GM21515 (cell line): ENCODE data around the gene ARHGDIA.

Experiments
- ATAC-seq: cut with Tn5 transposase; IDR thresholded peaks from one replicate; pipeline ENCODE4 v1.9.1; 2021; ENCODE audit not compliant: unreplicated experiment

The ARHGDIA gene

DNA sequence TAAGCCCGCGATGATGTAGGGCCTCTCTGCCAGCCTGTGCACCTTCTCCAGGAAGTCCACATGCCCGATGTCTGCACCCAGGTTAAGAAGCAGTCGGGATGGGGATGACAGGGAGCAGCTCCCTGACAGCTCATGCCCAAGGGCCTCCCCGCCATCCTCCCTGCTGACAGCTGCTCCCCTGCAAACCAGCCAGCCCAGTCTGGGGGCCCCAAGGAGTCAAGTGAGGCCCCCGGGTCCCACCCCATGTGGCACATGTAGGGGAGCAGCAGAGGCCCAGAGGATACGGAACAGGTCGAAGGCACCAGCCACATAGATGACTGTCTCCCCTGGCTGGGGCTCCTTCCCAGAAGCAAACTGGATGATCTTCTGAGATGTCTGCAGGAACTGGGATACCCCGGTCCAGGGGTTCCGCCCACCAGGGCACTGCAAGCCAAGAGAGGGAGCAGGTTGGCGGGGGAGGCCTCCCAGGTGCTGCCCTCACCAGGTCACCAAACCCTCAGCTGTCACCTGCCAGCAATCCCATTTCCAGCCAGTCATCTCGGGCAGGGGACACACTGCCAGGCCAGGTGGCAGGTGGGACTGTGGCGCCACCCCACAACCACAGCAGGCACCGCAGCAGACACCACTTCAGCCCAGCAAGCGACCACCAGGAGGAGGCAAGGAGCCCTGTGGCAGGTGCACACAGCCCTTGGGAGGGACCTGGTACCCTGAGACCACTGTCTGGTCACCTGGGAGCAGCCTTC lies 35.5 kb upstream of the ARHGDIA start:
- no peak for ATAC-seq

DNA sequence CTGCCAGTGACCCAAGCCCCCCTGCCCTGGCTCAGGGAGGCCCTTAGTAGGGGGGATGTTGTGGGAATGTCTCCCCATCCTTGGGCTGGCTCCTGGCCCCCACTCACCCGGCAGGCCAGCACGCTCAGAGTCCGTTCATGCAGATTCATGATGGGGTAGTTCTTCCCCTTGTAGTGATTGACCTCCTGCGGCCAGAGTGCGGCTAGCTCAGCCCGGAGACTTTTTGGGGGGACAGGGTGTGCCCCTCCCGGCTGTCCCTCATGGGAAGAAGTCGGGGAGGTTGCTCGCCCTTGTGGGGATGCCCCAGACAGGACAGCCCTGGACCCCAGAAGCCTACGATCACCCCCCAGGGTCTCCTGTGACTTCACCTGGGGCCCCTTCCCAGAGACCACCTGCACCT lies 34.9 kb upstream of the ARHGDIA start:
- ATAC-seq: no peak

DNA sequence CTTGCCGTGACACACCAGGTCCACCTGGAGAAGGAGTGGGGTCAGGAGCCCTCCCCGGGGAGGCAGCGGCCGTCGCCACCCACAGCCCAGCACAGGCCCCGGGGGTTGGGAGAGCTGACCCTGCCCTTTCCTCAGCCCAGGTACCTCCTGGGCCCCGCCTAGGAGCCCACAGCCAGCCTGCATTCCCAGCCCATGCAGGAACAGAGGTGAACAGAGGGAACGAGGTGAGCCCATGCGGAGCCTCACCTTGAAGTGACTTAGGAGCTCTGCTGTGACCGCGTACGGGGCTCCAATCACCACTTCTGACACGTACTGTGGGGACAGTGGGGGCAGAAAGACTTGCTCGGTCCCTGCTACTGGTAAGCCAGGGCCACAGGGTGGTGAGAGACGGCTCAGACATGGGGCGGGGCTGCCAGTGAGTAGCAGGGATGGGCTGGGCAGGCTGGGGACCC lies 34.3 kb upstream of the ARHGDIA start:
- no peak for ATAC-seq

DNA sequence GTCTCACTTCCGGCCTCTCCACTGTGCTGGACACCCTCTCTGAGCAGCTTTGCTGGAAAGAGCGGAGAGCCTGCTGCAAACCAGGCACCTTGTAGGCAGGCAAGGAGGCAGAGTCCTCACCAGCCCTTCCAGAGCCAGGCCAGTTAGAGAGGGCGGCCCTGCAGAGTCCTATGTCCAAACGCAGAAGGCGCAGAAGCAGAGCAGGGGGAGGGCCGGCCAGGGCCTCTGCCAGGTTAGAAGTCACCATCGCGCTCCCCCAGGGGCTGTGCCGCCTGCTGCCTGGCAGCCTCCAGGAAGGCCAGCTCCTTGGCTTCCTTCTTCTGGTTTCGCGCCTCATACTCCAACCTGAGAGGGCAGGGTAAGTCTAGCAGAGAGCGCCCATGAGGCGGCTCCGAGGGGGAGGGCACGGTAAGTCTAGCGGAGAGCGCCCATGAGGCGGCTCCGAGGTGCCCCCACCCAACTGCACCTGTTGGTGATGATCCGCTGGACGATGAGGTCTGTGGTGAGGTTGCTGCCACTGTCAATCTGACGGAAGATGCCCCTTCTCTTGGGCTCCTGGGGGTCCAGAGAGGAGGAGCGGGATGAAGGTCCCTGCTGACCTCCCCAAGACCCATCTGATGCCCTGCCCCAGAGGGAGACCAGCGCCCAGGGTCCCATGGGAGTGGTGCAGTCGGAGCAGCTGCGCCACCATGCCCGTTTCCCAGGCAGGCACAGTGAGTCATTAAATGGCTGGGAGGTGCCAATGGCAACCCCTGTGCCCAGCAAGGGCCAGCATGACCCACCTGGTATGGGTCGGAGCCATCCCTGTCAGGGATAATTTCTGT lies 33.7 kb upstream of the ARHGDIA start:
- ATAC-seq: no peak

DNA sequence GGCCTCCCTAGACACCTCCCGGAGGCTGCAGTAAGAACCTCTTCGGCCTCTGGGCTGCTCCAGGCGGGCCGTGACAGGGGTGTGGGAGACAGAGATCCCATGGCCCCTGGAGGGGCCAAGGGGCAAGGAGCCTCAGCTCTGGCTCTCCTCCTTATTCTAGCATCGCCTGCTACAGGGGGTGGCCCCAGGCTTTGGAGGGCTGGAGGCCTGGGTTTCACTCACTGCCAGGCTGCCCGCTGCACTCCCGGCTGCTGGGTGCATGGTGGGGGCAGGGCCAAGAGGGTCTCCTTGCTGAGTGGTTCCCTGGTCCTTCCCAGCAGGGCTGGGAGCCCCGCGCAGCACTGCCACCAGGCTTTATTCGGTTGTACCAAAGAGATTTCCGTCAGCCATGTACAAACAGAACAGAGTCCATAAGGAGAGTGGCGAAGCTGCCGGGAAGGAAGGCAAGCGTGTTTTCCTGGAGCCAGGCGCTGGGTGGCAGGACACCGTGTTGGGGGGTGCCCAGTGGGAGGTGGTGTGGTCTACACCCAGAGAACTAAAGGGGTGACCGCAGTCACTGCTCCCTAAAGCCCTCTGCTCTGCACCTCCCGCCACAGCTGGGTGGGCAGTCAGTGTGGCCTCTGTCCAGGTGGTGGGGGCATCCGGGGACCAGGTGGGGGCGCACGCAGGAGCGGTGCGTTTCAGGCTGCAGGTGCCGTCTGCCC lies 32.9 kb upstream of the ARHGDIA start:
- no peak for ATAC-seq

DNA sequence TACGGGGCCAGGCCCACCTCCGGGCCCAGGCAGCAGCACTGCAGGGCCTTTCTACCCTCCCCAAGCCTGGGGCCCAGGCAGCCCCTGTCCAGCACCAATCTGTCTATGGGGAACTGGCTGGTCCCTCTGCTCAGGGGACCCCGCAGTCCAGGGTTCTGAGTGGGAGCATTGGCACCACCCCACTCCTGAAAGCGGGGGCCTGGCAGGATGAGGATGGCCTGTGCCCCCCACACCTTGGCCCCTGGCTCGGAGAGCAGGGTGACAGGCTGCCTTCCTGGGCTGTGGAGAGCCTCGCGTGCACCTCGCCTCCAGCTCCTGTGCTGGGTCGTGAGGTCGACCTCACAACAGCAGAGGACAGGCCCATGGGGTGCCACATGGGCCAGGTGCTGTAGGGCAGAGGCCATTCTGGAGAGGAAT lies 32.3 kb upstream of the ARHGDIA start:
- ATAC-seq: no peak

DNA sequence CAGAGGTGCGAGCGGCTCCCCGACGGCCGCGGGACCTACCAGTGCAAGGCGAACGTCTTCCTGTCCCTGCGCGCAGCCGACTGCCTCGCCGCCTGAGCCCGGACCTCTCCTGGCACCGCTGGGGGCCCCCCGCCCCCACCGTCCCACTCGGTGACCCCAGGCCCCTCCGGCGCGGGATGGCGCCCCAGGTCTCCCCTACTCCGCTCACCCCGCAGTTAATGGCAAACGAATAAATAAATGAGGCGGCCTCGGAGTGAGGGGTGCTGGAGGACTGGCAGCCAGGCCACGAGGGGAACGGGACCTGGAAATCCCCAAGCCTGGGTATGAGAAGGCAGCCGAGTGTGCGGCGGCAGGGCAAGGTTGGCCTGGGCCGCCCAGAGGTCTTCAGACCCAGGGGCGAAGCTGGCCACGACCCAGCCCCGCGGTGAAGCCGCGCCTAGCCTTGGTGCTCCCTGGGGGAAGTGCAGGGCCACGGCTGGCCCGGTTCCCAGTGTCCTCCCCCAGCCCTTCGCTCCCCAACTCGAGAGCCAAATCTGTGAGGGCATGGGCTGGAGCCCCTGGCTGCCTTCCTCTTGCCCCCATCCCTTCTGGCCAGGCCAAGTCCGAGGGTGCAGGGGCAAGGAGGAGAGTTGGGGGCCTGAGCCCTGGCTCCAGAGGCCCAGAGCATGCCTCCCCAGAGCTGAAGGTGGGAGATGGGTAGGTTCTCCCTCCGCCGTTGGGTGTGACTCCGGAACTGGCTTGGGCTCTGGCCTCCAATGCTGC lies 31.7 kb upstream of the ARHGDIA start:
- no peak for ATAC-seq

DNA sequence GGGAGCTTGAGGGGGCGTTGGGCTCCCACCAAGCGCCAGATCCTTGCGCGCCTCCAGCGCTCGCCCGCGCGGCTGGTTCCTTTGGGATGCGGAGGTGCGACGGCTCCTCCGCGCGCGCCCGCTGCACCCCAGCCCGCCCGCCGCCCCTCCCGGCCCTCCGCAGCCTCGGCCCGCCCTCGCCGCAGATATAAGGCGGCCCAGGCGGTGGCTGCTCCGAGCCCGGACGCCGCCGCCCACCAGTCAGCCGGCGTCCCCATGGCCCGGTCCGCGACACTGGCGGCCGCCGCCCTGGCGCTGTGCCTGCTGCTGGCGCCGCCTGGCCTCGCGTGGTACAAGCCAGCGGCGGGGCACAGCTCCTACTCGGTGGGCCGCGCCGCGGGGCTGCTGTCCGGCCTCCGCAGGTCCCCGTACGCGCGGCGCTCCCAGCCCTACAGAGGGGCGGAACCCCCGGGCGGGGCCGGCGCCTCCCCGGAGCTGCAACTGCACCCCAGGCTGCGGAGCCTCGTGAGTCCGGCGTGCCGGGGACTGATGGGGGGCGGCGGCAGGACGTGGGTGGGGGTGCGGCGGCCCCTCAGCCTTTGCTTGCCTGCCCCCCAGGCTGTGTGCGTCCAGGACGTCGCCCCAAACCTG lies 31.0 kb upstream of the ARHGDIA start, which contains the start of gene NPB:
TSS of gene NPB (plus strand) at position 216 of the 630 bp plus-strand sequence. CDS start at position 256, 40 bp downstream.
- no peak for ATAC-seq

DNA sequence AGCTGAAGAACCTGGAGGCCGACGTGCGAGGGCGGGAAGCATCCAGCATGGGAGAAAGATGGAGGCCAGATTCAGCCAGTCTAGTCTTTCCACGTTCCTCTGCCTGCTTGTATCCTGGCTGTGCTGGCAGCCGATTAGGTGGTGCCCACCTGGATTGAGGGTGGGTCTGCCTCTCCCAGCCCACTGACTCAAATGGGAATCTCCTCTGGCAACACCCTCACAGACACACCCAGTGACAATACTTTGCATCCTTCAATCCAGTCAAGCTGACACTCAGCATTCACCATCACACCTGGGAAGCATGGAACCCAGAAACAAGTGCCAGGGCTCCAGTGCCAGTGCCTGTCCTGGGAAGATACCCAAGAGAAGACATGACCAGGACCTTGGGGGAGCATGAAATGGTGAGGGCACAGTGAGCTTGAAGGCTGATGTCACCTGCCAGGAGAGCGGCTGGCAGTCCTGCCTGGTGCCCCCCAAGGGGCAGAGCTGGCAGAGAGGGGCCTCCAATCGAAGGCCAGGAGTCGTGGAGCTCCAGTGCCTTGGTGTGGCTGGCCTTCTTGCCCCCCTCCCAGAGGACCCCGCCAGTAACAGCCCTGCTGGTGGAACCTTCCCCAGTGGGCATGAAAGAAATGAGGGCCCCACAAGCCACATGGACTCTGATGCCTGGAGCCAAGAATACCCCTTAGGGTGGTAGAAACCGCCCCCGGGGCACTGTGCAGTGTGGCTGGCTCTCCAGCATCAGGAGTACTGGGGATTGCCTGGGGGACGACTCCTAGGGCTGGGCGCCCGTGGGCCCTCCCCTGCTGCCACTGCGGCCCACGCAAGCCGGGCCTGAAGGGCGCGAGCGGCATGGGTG lies 30.3 kb upstream of the ARHGDIA start:
- no peak for ATAC-seq

DNA sequence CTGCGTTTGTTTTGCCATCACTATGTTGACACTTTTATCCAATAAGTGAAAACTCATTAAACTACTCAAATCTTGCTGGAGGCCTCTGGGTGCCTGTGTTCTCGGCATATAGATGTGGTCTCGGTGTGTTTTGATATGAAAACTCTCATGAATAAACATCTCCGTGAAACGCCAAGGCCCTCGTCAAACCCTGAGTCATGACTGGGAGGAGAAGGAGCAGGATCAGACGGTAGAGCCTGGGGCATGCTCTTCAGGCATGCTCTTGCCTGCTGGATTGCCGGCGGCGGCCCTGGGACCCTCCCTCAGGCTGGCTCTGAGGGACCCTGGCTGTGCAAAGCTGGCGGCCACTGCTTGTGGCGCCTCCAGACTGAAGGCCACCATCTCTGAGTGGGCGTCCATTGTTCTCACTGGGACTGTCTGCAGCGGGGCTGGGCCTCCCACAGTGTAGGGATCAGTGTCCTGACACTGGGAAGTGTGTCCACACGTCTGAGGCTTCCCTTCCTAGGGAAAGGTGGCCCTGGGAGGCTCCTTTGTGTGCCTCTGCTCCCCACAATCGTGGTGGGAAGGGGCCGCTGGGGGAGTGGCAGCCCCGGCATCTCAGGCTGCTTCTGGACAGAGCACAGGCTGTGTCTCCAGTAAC lies 29.2 kb upstream of the ARHGDIA start:
- no peak for ATAC-seq

DNA sequence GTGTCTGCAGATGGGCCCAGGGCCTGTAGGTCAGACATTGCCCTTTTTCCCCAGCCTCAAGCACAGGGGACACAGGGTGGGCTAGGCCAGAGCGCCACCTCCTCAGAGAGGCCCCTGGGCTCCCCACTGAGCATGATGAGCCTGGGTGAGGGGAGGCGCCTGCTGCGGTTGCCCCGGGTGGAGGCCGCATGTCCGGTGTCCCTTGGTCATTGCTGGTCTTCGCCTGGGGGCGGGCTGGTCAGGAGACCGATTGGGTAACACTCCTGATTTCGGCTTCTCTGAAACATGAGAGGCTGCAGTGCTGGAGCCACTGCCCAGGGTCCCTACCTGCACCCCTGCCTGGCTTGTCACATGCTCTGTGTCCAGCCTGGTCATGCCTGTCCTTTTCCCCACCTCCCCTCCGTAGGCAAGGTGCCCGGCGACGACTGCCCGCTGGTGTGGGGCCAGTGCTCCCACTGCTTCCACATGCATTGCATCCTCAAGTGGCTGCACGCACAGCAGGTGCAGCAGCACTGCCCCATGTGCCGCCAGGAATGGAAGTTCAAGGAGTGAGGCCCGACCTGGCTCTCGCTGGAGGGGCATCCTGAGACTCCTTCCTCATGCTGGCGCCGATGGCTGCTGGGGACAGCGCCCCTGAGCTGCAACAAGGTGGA lies 28.5 kb upstream of the ARHGDIA start:
- ATAC-seq: no peak

DNA sequence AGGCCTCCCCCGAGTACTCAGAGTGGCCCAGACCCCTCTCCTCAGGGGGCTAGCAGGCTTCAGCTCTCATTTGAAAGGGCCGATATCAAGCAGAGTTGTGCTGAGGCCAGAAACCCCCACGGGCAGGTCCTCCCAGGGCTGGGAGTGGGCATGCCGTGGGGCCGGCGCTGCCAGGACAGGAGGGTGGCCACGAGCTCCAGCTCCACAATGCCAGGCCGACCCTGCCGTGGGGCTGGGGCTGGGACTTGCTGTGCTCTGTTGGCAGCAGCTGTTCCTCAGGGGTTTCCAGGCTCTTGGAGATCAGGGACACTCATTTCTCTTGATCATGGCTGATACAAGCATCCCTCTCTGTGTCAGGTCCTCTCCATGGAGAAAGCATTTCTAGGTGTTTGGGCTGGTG lies 27.7 kb upstream of the ARHGDIA start:
- no peak for ATAC-seq

DNA sequence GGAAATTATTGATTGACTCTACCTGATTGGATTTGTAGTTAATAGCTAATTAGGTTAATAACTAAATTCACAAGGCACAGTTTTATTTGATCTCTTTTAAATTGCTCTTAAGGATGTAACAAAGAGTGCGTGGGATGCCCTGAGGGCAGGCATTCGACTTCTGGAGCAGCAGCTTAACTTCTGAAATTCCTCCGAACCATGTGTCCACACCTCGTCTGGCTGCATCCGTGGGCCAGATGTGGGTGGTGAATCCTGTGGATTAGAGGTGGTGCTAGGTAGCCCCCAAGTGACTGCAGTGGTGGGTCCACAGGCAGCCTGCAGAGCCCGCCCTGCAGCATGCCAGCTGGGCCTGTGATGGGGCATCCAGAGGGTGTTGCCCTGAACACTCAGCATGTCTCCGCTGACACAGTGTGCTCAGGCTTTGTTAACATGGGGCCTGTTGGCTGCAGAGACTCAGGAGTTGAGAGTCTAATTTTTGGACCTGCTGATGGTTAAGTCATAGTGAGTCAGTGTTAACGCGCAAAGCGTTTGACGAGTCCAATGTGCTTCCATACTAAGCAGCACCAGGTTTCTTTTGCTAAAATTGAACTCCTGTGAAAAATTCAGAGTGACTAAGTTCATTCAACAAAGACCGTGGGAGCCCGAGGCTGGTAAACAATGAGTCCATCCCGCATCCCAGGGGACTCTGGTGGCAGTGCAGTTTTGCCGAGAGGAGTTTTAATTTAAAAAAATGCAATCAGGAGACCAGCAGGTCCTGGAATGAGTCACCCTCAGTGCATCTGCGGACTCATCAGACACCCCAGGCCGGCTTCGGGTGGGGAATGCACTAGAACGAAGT lies 27.1 kb upstream of the ARHGDIA start:
- ATAC-seq: no peak

DNA sequence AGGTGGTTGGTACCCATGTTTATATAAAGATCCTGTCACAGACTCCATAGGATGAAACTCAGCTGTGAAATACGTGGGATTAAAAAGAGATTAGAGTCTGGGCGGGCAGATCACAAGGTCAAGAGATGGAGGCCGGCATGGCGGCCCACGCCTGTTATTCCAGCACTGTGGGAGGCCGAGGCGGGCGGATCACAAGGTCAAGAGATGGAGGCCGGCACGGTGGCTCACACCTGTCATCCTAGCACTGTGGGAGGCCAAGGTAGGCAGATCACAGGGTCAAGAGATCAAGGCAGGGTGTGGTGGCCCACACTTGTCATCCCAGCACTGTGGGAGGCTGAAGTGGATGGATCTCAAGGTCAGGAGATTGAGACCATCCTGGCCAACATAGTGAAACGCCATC lies 24.3 kb upstream of the ARHGDIA start:
- ATAC-seq: no peak

DNA sequence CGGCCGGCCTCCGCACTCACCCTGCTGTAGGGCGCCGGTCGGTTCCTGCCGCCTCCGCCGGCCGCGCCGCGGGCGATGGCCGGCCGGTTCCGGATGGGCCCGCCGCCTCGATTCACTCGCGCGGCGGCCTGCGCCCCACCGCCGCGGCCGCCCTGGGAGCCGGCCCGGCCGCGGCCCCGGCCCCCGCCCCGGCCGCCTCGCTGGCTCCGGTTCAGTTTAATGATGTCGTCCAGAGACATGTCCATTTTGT lies 20.1 kb upstream of the ARHGDIA start:
- peak; percentile 30 for ATAC-seq

DNA sequence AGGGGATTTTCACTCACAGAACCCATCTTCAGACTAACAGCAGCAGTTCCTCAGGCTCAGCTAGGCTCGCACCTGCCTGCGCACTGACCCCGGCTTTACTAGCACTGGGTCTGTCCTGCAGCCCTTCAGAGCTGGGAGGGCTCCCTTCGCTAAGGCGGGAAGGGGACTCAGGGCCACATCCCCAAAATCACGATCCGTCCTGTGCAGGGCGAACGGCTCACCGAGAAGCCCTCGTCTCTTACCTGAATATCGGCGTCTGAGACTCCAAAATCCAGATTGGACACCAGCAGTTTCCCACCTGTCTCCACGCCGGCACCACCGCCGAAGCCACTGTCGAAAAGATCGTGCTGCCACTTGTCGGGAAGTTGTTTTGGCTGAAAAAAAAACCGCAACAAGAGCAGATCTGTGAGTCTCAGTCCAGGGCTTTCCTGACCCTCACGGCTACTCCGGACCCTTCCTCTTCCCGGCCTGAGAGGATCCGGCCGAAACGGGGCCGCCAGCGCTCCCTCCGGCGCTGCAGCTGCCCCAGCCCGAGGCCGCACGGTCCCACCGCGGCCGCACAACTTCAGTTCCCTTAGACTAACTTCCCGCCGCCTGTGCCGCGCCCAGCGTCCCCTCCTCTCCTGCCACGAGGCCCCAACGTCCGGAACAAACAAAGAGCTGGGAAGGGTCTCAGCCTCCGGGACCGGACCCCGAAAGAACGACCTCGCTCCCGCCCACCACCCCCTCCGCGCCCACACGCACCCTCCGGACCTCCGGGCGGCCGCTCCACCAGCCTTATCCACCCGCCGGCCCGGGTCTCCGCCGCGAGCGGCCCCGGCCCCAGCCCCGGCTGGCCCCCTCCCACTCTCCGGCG lies 19.5 kb upstream of the ARHGDIA start:
- no peak for ATAC-seq

DNA sequence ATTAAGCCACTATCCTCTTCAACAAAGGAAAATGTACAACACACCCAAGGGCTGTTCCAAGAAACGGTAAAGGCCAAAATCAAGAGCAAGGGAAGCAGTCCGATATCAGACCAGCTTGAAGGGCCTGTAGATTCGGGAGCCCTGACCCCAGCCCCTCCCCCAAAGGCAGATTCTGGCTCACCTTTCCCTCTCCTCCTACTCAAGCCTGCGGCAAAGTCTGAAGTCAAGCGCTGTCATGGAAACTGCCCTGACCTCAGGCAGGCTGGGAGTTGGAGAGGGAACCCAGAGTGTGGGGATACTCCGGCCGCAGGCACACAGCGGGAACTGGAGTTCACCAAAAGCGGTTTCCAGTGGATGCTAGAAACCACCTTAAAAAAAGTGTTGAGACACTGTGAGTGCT lies 18.5 kb upstream of the ARHGDIA start:
- ATAC-seq: no peak
